GM19397 (cell line): Measurements from ENCODE around the gene SCN1B.
A peak's percentile ranks its signal among the peaks of the same experiment; 100 is the strongest.
"Not testable (repeated sequence)": the region's sequence is repeated elsewhere in the genome, so short reads cannot be mapped to it uniquely, and the experiment has no call there.

Experiments used
- ATAC-seq: cut with Tn5 transposase; IDR thresholded peaks from one replicate; pipeline ENCODE4 v1.9.1; 2021; ENCODE audit warnings: mild to moderate bottlenecking, moderate library complexity; ENCODE audit not compliant: unreplicated experiment

Gene SCN1B

GRCh38 chr19:35030257-35031071, at the start of gene SCN1B:
TSS of gene SCN1B (plus strand) at chr19:35030470. CDS start at chr19:35030821, 351 bp downstream.
- ATAC-seq, result no peak

DNA sequence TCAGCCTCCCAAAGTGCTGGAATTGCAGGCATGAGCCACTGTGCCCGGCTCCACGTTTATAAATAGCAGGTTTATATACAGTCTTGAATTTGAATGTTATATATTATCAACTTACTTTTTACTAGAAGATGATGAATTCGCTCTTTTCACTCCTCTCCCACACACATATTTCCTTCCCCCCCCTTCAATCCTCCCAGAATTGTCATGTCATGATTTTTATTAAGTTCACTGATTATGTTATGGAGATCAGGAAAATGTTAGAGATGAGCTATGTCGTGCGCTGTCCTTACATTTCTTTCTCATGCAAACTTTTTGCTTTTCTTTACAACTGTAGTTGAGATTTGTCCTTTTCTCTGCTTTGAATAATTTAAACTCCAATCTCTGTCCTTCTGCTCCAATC, 48.0 kb upstream of the SCN1B start:
- ATAC-seq, result no peak

DNA sequence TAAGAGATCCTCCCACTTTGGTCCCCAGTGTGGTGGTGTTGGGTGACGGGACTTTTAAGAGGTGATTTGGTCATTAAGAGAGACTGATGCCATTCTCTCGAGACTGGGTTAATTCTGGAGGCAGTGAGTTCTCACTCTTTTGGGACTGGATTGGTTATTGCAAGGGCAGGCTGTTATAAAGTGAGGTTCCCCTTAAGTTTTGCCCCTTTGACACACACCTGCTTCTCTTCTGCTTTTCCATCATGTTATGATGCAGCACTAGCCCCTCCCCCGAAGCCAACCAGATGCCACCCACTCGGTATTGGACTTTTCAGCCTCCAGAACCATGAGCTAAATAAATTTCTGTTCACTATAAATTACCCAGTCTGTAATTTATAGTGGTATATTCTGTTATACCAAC, 46.5 kb upstream of the SCN1B start:
- no peak for ATAC-seq

DNA sequence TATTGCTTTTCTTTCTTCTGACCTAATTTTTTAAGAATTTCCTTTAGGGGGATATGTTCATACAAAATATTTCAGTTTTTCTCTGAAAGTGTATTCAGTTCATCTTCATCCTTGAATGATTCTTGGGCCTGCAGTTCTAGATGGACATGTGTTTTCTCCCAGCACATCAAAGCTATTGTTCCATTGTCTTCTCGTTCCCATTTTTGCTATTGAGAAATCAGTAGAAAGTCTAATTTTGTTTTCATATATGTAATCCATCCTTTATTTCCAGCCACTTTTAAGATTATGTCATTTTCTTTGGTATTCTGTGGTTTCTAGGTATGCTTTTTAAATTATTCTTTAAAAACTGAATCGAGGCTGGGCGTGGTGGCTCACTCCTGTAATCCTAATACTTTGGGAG, 46.0 kb upstream of the SCN1B start:
- no peak for ATAC-seq

- ATAC-seq, result no peak
Observed at GRCh38 chr19:34985249-34986022, 44.8 kb upstream of the SCN1B start.

GRCh38 chr19:34988119-34988518, 42.2 kb upstream of the SCN1B start:
- no peak for ATAC-seq

DNA sequence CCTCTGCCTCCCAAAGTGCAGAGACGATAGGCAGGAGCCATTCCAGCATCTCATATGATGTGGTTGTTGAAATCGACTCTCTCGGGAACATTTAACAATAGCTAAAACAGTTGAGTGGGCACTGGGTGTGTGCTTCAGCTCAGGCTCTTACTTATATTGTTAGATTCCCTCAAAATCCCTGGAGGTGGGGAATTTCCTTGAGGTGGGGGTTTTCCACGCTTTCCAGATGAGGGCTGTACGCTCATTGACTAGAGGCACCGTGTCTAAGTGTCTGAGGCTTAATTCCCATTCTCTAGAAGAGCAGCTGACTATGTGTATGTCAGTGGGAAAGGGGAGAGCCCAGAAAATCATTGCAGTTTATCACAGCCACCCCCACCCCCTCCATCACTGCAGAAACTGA, 41.0 kb upstream of the SCN1B start:
- no peak for ATAC-seq

DNA sequence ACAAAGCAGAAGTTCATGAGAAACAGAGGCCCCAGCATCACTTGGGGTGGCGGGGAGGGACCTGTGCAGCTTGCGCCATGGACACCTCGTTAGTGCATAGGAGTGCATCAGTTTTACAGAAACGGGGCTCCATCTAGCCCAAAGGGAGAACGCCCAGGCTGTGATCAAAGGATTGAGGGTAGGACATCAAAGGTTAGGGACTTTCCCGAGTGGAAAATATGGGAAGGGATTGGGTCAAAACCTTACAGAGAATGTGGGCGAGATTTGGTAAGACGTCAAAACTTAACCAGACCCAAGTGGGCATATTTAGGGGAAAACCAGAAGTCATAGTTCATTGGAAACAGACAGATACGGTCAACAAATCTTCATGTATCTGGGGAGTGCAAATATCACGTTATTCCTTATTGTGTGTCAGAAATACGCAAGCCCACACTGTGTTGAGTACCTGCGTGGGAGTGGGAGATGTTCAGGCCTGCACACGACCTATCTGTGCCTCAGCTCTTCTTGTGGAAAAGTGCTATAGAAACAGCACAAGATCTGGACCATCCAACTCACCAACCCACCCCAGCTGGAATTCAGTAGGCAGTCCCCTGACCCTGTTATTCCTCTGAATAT, 39.6 kb upstream of the SCN1B start:
- no peak for ATAC-seq

GRCh38 chr19:34991542-34992333, 38.5 kb upstream of the SCN1B start:
- ATAC-seq, result no peak

DNA sequence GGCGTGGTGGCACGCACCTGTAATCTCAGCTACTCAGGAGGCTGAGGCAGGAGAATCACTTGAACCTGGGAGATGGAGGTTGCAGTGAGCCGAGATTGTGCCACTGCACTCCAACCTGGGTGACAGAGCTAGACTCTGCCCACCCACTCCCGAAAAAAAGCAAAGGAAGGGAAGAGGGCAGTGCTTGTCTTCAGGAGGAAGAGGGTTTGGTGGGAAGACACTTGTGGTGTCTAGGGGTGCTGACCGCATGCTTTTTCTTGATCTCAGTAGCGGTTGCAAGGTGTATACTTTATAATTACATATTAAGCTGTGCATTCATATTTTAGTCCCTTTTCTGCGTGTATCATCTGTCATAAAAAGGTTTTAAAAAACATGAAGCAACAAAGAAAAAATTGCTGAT, 37.7 kb upstream of the SCN1B start:
- ATAC-seq, result not testable (repeated sequence)

DNA sequence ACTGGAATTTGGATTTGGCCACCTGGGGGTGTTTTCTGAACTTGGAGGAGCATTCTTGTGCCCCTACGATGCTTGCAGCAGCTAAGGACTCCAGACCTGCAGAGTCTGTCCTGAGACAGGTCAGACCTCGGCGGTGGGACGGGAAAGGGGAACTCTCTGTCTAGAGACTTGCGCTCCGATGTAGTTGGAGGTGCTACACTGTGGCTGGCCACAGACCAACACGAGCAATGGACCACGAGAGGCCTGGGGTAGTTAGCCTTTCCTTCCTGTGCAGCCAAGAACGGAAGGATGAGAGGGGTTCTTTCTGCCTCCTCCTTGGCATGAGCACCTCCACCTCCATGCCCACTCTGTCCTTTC, 36.0 kb upstream of the SCN1B start:
- no peak for ATAC-seq

DNA sequence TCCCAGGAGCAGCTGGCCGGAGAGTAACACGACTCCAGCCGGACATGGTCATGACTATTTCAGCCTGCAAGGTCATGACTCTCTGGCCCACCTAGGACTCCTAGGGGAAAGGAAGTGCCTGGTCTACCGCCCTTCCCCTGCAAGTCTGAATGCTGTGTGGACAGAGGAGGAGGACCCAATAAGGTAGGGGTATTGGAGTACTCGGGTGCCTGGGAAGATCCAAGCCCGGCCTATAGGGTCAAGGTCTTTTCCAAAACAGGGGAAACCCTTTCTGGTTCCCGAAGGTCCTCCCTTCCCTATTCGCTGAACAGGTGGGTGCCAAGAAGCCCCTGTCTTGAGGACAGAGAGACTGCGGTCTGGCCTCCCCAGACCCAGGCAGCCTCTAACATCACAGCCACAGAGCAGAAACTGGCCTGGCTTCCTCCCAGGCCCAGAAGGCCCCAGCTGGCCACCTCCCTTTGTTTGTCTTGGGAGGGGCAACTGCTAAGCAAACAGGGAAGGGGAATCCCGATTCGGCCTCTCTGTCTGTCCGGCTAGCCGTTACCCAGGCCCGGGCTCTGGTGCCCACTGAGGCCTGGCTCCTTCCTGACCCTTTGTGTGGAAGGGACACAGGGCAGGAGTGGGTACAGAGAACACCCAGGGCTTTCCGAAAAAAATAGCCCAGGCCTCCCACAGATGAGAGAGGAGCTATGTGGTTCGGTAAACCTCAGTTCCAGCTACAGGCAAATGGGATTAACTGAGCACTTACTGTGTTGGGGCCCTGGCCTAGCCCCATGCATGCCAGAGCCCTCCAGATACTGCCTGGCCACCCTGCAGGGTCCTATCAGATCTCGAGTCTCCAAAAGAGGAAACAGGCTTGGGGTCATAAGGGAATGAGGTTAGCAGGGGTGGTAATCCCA, 35.4 kb upstream of the SCN1B start:
- no peak for ATAC-seq

GRCh38 chr19:34995551-34995950, 34.7 kb upstream of the SCN1B start:
- no peak for ATAC-seq

GRCh38 chr19:34997071-34997617, 33.1 kb upstream of the SCN1B start:
- ATAC-seq, result no peak

DNA sequence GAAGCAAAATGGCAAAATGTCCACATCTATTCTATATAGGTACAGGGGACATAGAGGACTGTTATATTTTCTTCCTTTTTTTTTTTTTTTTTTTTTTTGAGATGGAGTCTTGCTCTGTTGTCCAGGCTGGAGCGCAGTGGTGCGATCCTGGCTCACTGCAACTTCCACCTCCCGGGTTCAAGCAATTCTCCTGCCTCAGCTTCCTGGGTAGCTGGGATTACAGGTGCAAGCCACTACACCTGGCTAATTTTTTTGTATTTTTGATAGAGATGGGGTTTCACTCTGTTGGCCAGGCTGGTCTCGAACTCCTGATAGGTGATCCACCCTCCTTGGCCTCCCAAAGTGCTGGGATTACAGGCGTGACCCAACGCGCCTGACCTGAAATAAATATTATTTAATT, 32.0 kb upstream of the SCN1B start:
- not testable (repeated sequence) for ATAC-seq

DNA sequence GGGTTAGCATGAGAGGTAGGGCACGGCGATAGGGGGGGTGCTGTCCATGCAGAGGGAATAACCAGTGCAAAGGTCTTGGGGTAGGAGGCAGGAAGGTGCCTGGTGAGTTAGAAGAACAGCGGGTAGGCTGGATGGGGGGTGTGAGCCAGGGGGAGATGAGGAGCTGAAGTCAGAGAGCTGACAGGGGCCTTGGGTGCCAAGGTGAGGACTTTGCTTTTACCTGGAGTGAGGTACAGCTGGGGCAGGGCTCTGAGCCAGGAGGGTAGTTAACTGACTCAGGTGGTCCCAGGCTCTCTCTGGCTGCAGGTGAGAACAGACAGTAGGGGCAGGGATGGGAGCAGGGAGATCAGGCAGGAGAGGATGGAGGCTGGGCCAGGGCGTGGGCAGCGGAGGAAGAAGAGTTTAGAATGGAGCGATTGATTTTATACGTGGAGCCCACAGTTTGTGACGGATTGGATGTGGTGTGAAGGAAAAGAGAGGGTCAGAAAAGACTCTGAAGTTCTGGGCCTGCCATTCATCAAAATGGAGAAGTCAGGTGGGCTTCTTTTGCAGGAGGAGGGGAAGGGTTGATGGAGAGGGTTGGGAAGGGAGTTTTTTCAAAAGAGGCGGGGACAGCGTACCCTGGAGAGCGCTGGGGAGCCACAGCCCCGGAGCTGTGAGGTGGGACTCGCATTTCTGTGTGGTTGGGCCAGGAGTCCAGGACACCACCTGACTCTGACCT, 31.3 kb upstream of the SCN1B start:
- ATAC-seq, result no peak

- peak; percentile 59 for ATAC-seq
Observed at GRCh38 chr19:34999498-35000337, 30.6 kb upstream of the SCN1B start, which contains the start of gene GRAMD1A. TSS of gene GRAMD1A (plus strand) at chr19:35000323. CDS start at chr19:35000479, 156 bp downstream.

DNA sequence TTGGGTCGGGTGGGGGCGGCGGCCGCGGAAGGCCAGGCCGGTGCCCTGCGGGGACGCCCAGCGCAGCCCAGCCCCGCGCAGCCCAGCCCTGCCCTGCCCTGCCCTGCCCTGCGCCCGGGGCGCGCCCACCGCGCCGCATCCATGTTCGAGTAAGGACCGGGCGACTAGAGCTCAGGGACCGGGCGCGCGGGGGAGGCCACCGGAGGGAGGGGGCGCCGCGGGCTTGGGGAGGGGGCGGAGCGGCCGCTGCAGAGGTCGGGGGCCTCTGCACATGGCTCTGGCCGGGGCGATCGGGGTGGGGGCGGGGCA, 30.0 kb upstream of the SCN1B start:
- no peak for ATAC-seq
